MCF 10A (cell line): ENCODE results near the gene PRPF38B. TPM values are rescaled to one million over a fixed set of nuclear protein-coding genes. Genes with fewer than 3 reads are reported as not detected.

Experiments
- BruUV-seq: library from RNA; stranded (reverse); fragments of 400-500 nt; replicated peaks from 2 replicates; lab custom pipeline; 2021; lab: Mats Ljungman, UMichigan
- CTCF ChIA-PET: fragments of 300-600 bp; sonication (Branson Sonifier 250); formaldehyde crosslinking; extraction: SDS; loops from one replicate; lab custom pipeline; 2021; ENCODE audit warnings: antibody characterized with exemption, inconsistent platforms; lab: Yijun Ruan, JAX
- POLR2A ChIA-PET: fragments of 300-600, 350-650 bp; sonication (Branson Sonifier 250); formaldehyde crosslinking; extraction: SDS; loops from one replicate; lab custom pipeline; 2020; ENCODE audit warnings: antibody characterized with exemption, inconsistent platforms; lab: Yijun Ruan, JAX
- DNase-seq: peaks from one replicate; pipeline ENCODE4 v3.0.0-alpha.2; 2018; ENCODE audit not compliant: unreplicated experiment
- H3K27ac Mint-ChIP-seq: one replicate; pipeline ENCODE4 v1.8.0; 2022; ENCODE audit warnings: mild to moderate bottlenecking, low read depth, mixed read lengths; ENCODE audit not compliant: unreplicated experiment
- H3K27me3 Mint-ChIP-seq: one replicate; pipeline ENCODE4 v1.8.0; 2022; ENCODE audit warnings: mixed read lengths; ENCODE audit not compliant: insufficient read depth, unreplicated experiment
- H3K36me3 Mint-ChIP-seq: one replicate; pipeline ENCODE4 v1.8.0; 2022; ENCODE audit warnings: mild to moderate bottlenecking, moderate library complexity, mixed read lengths; ENCODE audit not compliant: insufficient read depth, unreplicated experiment
- H3K4me1 Mint-ChIP-seq: one replicate; pipeline ENCODE4 v1.8.0; 2022; ENCODE audit warnings: mixed read lengths; ENCODE audit not compliant: insufficient read depth, unreplicated experiment
- H3K4me3 Mint-ChIP-seq: one replicate; pipeline ENCODE4 v1.8.0; 2022; ENCODE audit warnings: mild to moderate bottlenecking, moderate library complexity, mixed read lengths; ENCODE audit not compliant: unreplicated experiment
- H3K9me3 Mint-ChIP-seq: one replicate; pipeline ENCODE4 v1.8.0; 2022; ENCODE audit warnings: mixed read lengths; ENCODE audit not compliant: unreplicated experiment
- CTCF ChIP-seq: fragments of 200-600 bp; IDR thresholded peaks from one replicate; pipeline ENCODE4 v1.8.0; 2022; ENCODE audit warnings: antibody characterized with exemption, mild to moderate bottlenecking; ENCODE audit not compliant: unreplicated experiment
- intact Hi-C: fragments of 100-400 bp; cut with micrococcal nuclease; formaldehyde crosslinking; loops from 2 replicates; pipeline ENCODE4 v1.14.1; 2022
- total RNA-seq: library from RNA; stranded (reverse); gene quantifications from 2 replicates; pipeline ENCODE4 v1.2.3, GENCODE V29; 2022

Gene PRPF38B
- total RNA-seq, 1 experiment from 2014 or later: 65.3 TPM

DNA sequence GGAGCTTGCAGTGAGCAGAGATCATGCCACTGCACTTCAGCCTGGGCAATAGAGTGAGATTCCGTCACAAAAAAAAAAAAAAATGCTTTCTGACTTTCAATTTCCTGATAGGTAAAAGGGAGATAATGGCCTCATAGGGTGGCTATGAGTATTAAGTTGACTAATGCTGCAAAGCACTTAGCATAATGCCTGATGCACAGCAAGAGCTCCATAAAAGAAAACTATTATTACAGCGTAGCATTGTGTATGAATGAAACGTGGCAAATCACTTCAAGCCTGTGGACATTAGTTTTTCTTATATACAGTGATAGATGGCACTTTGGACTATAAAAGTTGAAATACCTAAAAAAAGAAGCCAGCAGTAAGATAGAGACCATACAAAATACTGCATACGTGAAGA, 37.4 kb downstream of the PRPF38B start:
- intact Hi-C loops: no loop called here
- Mint-ChIP-seq H3K27ac (no peak overlapping the region), H3K9me3 (no peaks in the 10 kb centered on the region), H3K27me3 (no peaks in the 10 kb centered on the region), H3K36me3 (no peaks in the 10 kb centered on the region), H3K4me3 (no peak overlapping the region), H3K4me1 (no peaks in the 10 kb centered on the region)
- ChIA-PET CTCF (interaction anchor here (0.9 to 1.0 kb wide), 2 partner anchors 14 to 15 kb away, joined by 3 to 4 read pairs; no protein-coding TSS in a partner anchor), POLR2A (interaction anchor here (0.5 to 0.7 kb wide), 3 partner anchors 15 to 194 kb away, joined by 3 to 4 read pairs (median 3); no protein-coding TSS in a partner anchor)
- no peak for TF ChIP-seq CTCF
- no peak for DNase-seq
- no TSS peak for BruUV-seq

DNA sequence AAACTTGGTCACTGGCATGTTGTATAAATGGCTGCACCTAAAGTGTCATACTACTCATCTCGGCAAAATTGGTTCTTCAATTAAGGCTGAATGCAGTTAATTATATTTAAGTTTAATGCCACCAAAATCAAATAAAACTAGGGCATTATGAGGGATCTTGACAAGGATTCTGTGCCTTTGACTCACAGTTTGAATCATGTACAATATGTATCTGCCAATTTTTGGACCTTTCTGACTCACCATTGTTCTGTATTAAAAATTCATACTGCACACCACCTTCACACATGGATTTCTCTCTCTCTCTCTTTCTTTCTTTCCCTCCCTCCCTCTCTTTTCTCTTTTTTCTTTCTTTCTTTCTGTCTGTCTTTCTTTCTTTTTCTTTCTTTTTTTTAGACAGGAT, 40.3 kb downstream of the PRPF38B start:
- no peak for DNase-seq
- Mint-ChIP-seq H3K27me3 (no peaks in the 10 kb centered on the region), H3K4me1 (no peaks in the 10 kb centered on the region), H3K4me3 (no peak overlapping the region), H3K36me3 (no peaks in the 10 kb centered on the region), H3K9me3 (no peaks in the 10 kb centered on the region), H3K27ac (no peak overlapping the region)
- no TSS peak for BruUV-seq
- ChIA-PET POLR2A (interaction anchor here (0.7 to 2.3 kb wide), 2 partner anchors 12 to 17 kb away, joined by 4 to 12 read pairs; no protein-coding TSS in a partner anchor), CTCF (interaction anchor here (0.6 kb wide), 1 partner anchor 418 kb away, joined by 3 read pairs; no protein-coding TSS in a partner anchor)
- TF ChIP-seq CTCF: no peak
- intact Hi-C loops: no loop called here

GRCh38 chr1:108734171-108734865, 42.2 kb downstream of the PRPF38B start:
- H3K27me3 Mint-ChIP-seq: no peaks in the 10 kb centered on the region
- H3K9me3 Mint-ChIP-seq: no peaks in the 10 kb centered on the region
- CTCF ChIA-PET: interaction anchor here (0.6 to 1.3 kb wide), 2 partner anchors 42 to 605 kb away, joined by 4 to 6 read pairs; partner anchors contain the start of gene PRPF38B
- no peak for DNase-seq
- no peaks in the 10 kb centered on the region for H3K36me3 Mint-ChIP-seq
- intact Hi-C loops: no loop called here
- POLR2A ChIA-PET: interaction anchor here (0.8 to 1.8 kb wide), 4 partner anchors 14 to 42 kb away, joined by 3 to 6 read pairs (median 5); partner anchors contain the start of gene PRPF38B
- no peak overlapping the region for H3K27ac Mint-ChIP-seq
- no peak overlapping the region for H3K4me3 Mint-ChIP-seq
- no TSS peak for BruUV-seq
- no peak for TF ChIP-seq CTCF
- no peaks in the 10 kb centered on the region for H3K4me1 Mint-ChIP-seq

DNA sequence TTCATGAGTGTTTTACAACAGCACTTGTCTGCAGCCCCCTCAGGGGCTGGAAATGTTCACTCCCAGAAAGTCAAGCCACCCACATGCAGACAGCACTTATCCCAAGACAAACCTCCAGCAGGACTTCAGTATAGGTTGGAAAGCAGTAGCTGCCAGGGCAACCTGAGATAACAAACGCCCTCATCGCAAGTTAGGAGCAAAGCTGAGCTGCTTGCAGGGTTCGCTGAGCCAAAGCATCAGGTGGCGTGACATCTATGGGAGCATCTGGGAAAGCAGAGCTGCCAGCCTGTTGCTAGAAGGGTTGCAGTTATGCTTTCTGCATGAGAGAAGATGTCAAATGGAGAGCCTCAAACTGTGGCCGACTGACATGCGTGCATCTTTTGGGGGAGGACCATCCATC, 50.1 kb downstream of the PRPF38B start:
- intact Hi-C loops: no loop called here
- H3K9me3 Mint-ChIP-seq: no peaks in the 10 kb centered on the region
- no peaks in the 10 kb centered on the region for H3K27me3 Mint-ChIP-seq
- CTCF ChIA-PET: no interaction called here
- H3K4me1 Mint-ChIP-seq: no peaks in the 10 kb centered on the region
- DNase-seq: no peak
- TF ChIP-seq CTCF: no peak
- no TSS peak for BruUV-seq
- H3K27ac Mint-ChIP-seq: no peak overlapping the region
- POLR2A ChIA-PET: no interaction called here
- H3K4me3 Mint-ChIP-seq: no peak overlapping the region
- peaks cover 10% of the 10 kb centered on the region for H3K36me3 Mint-ChIP-seq
